Fibroblast of pulmonary artery (primary cell): Measurements from ENCODE around the gene NPAS3.
A peak's percentile ranks its signal among the peaks of the same experiment; 100 is the strongest.

Experiments used
- DNase-seq: peaks from one replicate; pipeline ENCODE4 v3.0.0-alpha.2; 2010; ENCODE audit warnings: low read depth
- H3K4me3 ChIP-seq: replicated peaks from 2 replicates; pipeline ENCODE4 v1.5.1; 2011; ENCODE audit warnings: low read depth, mild to moderate bottlenecking, control low read depth, low read length, moderate library complexity
- CTCF ChIP-seq: IDR thresholded peaks from 2 replicates; pipeline ENCODE4 v1.5.1; 2011; ENCODE audit warnings: mild to moderate bottlenecking, control low read depth, low read length, inconsistent platforms; ENCODE audit errors: missing control alignments

NPAS3 gene

DNA sequence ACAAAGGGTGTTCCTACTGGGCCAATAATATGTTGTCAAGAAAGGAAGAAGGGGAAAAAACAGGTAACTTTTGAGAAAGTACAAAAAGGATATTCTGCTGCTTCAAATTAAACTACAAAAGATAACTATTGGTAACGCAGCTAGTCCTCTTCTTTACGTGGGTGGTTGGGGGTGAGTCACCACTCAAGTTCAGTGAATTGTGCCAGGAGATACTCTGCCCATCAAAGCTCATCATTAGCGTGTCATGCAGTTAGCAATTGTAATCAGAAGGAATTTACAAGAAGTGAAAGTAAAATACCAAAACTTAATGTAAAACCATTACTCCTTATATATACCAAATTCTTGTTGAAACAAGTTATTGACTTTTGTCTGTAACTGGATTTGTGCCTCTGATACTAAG is 342.0 kb downstream of the NPAS3 start:
- TF ChIP-seq CTCF, result no peak
- no peak overlapping the region for H3K4me3 ChIP-seq
- DNase-seq, result peak; percentile 6

GRCh38 chr14:33282331-33283230 is 343.9 kb downstream of the NPAS3 start:
- H3K4me3 ChIP-seq, result no peak overlapping the region
- TF ChIP-seq CTCF, result no peak
- peak; percentile 5 for DNase-seq

DNA sequence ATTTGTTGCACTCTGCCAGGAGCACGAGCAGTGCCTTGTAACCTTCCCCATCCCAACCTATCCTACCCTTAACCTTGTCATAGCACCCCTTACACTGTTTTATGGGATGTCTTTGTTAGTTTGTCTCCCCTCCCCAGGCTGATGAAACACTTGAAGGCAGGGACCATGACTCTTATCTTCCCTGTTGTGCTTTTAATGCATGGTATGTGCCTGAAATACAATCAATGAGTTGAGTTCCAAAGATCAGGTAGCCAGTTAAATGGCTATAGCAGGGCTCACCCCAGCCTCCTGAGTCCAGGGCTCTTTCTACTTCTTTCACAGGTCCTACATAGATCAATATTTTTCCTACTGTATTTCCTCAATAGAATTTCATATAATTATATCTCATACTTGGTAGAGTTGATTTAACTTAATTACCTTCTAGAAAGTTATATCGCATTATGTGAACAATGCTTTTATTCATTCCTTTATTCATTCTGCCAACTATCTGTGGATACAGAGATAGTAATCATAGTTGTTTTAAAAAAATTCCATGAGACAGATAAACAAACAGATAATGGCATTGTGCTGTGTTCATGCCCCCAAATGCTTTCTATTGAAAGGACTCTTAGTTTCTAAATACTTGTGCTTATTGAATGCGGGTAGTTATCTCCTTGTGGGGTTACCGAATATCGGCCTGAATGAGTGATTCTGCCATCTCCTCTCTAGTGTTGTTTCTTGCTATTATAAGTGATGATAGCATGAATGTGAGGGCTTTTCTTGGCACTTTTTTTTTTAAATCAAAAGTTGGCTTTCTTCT is 347.4 kb downstream of the NPAS3 start:
- H3K4me3 ChIP-seq, result no peak overlapping the region
- no peak for DNase-seq
- TF ChIP-seq CTCF, result no peak

DNA sequence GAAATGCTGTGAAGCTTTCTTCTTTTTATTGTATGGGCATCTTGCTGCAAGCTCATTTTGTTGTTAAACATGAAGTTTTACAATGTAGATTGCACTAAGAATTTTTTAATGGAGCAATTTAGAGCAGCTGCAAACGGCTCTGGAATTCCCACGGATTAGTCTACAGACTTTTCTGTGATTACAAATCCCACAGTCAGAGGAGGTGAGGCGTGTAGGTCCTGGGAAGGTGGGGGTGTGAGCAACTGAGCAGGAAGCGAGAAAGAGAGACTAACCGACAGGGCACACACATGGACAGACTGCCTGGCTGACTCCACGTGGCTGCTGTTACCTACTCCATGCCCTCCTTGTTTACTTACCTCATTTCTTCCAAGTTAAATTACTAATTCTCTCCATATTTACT is 348.5 kb downstream of the NPAS3 start:
- no peak overlapping the region for H3K4me3 ChIP-seq
- no peak for DNase-seq
- no peak for TF ChIP-seq CTCF

- no peak for DNase-seq
- H3K4me3 ChIP-seq, result no peak overlapping the region
- no peak for TF ChIP-seq CTCF
Measured at GRCh38 chr14:33290641-33291040, 352.0 kb downstream of the NPAS3 start.

- no peak overlapping the region for H3K4me3 ChIP-seq
- no peak for DNase-seq
- no peak for TF ChIP-seq CTCF
Measured at GRCh38 chr14:33291529-33292104, 352.9 kb downstream of the NPAS3 start.
